ENCODE measurements around the gene TPP2. TPM values are rescaled to one million over a fixed set of nuclear protein-coding genes. Genes with fewer than 3 reads are reported as not detected.

TPP2 gene
- 10 to 100 TPM; 78.0 to 87.1 TPM for total RNA-seq

DNA sequence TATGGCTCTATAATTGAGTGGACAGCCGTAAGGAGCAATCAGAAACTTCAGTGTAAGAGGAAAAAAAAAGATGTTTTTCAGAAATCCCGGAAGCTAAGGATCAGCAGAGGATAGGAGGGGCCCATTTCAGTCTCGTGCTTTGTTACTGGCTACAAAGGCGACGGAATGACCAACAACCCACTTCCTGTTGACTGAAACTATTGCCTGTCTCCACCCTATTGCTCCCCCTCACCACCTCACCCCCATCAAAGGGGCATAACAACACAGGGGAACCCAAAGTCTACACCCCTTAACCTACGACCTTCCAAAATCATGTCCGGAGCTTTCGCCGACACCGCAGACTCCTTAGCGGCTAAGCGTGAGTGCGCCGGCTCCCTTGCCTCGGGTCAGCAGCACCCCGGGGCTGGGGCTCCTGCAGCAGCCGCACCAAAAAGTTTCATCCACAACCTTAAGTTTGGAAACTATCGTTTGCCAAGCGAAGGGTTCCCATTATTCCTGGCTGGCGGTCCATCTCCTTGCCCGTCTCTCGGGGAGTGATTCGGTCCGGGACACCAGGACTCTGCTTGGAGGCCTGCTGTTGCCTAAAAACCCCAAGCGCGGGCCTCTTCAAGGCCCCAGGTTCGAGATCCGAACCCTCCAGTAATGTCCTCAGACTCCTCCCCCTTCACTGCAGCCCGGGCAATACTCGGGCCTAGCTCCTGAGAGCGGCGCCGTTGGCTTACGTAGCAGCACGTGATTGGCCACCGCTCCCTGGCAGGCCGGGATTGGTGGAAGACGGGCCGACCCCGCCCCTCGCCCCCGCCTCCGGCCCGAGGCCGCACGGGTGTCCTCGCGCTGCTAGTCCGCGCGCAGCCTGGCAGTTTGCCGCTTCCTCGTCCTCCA, at the start of gene TPP2:
TPP2 (plus strand) TSS at position 840 of the 882 bp plus-strand sequence. CDS start 53 bp downstream, outside the sequence.
- DNase-seq (peak; percentile 98), ATAC-seq (ENCODE audit: low read depth) (peak; percentile 89)
- POLR2A ChIA-PET, result interaction anchor here (0.7 to 5.6 kb wide), 24 partner anchors 10 to 1922 kb away, joined by 3 to 109 read pairs (median 3); partner anchors contain the start of genes BIVM, ERCC5, POGLUT2 and TEX30
- Mint-ChIP-seq H3K4me3 (peak within 1 kb of the TSS; percentile 94), H3K27me3 (no peaks in the 10 kb centered on the region), H3K9me3 (no peaks in the 10 kb centered on the region), H3K36me3 (peaks cover 12% of the 10 kb centered on the region), H3K4me1 (peaks cover 57% of the 10 kb centered on the region), H3K27ac (peak within 1 kb of the TSS; percentile 98)

DNA sequence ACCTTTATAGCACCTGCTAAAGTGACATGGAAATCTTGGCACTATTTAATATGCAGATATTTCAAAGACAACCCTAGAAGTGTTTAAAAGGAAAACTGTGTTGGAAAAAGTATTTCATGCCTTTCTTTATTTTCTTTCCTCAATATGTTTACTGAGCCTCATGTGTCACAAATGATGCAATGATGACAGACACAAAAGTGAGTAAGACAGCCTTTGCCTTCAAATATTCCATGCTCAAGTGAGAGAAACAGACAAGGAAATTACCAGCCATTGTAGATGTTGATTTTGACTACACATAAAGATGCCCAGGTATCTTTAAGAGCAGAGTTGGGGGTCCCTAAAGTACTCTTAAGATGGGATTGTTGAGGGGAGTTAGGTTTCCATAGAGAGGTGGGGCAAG, 48.0 kb upstream of the TPP2 start:
- Mint-ChIP-seq H3K36me3 (no peaks in the 10 kb centered on the region), H3K4me3 (no peak overlapping the region), H3K9me3 (no peaks in the 10 kb centered on the region), H3K4me1 (no peaks in the 10 kb centered on the region), H3K27me3 (peaks cover 8% of the 10 kb centered on the region), H3K27ac (no peak overlapping the region)
- DNase-seq (no peak), ATAC-seq (ENCODE audit: low read depth) (no peak)
- POLR2A ChIA-PET, result no interaction called here

DNA sequence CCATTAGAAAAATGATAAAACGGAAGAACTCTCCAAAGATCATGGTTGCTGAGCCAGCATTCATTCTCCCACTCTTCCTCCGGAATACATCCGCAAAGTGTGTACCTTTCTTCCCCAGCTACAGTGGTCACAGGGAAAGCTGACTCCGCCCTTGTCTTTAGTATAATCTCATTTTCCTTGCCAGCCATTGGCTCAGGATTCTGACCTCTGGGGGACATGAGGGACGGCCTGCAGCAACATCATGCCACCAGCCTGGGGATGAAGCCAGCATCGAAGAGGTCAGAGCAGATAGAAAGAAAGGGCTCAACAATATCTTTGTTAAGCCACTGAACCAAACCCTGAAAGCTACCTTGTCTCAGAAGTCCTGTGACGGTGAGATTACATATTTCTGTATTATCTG, 46.3 kb upstream of the TPP2 start:
- no peak overlapping the region for H3K27ac Mint-ChIP-seq
- ATAC-seq (ENCODE audit: low read depth) (no peak), DNase-seq (no peak)
- POLR2A ChIA-PET, result no interaction called here
- peaks cover 8% of the 10 kb centered on the region for H3K27me3 Mint-ChIP-seq
- no peaks in the 10 kb centered on the region for H3K4me1 Mint-ChIP-seq
- no peaks in the 10 kb centered on the region for H3K36me3 Mint-ChIP-seq
- H3K4me3 Mint-ChIP-seq, result no peak overlapping the region
- no peaks in the 10 kb centered on the region for H3K9me3 Mint-ChIP-seq

DNA sequence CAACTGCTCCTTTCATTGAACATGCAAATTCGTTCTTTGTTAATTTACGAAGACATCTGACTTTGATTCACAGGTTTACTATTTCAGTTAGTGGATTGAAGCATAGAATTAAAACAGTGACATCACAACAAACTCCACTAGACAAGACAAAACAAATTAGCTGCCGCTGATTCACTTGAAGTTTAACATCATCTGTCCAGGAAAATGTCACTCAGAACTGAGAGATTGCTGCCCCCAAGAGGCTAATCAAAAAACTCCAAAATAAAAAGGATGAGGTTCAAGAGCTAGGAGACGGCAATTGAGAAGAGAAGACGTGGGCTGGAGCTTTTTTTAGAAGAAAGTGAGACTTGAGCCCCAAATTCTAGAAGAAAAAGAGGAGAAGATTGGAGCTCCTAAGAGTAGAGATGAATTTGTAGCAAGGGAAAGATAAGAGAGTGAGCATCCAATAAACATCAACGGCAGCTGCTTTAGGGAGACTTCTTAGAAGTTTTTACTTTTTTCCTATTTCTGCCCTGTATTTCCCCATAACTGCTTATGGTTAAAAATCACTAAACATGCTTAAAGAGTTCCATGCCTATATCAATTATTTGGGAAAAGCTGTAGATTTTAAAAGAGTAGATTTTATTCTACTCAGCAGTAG, 40.8 kb upstream of the TPP2 start:
- Mint-ChIP-seq H3K9me3 (no peaks in the 10 kb centered on the region), H3K36me3 (no peaks in the 10 kb centered on the region), H3K27me3 (peaks cover 3% of the 10 kb centered on the region), H3K4me1 (no peaks in the 10 kb centered on the region), H3K4me3 (no peak overlapping the region), H3K27ac (no peak overlapping the region)
- ATAC-seq (ENCODE audit: low read depth) (peak; percentile 45), DNase-seq (no peak)
- POLR2A ChIA-PET, result no interaction called here

DNA sequence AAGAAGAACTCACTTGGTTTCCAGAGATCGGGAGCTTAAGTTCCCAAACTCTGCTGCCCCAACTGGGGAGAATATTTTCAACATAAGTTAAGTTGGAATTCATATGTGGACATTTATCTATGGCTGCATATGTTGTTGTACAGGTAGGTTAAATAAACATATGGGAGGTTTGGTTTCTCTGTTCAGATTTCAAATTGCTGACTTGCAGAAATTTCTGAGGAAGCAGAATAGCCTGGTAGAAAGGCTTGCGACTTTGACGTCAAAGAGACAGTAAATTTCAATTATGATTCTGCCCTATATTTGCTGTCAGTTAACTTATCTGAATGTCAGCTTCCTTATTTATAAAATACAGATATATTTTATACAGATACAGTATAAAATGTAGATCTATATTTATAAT, 40.0 kb upstream of the TPP2 start:
- Mint-ChIP-seq H3K36me3 (no peaks in the 10 kb centered on the region), H3K27ac (no peak overlapping the region), H3K27me3 (peaks cover 3% of the 10 kb centered on the region), H3K9me3 (no peaks in the 10 kb centered on the region), H3K4me3 (no peak overlapping the region), H3K4me1 (no peaks in the 10 kb centered on the region)
- POLR2A ChIA-PET, result no interaction called here
- ATAC-seq (ENCODE audit: low read depth) (no peak), DNase-seq (no peak)

DNA sequence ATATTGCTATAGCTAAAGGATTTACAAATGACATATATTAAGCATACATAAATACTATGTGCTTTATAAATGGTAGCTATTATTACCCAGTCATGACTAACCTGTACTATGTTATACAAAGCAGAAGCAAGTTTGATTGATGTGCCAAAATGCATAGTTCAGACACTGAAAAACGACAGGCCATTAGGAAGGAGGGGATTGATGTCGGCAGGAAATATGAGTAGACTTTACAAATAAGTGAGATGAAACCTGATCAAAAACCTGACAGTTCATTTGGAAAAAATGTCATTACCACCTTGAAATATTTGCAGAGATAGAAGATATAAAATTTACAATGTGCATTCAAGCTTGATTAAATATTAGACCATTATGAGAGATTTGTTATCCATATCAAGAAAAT, 38.8 kb upstream of the TPP2 start:
- no peaks in the 10 kb centered on the region for H3K4me1 Mint-ChIP-seq
- ATAC-seq (ENCODE audit: low read depth), result no peak
- POLR2A ChIA-PET, result interaction anchor here (0.6 kb wide), 1 partner anchor 82 kb away, joined by 3 read pairs; no protein-coding TSS in a partner anchor
- no peak overlapping the region for H3K4me3 Mint-ChIP-seq
- H3K27me3 Mint-ChIP-seq, result peaks cover 5% of the 10 kb centered on the region
- H3K27ac Mint-ChIP-seq, result no peak overlapping the region
- no peaks in the 10 kb centered on the region for H3K36me3 Mint-ChIP-seq
- DNase-seq, result no peak
- no peaks in the 10 kb centered on the region for H3K9me3 Mint-ChIP-seq

DNA sequence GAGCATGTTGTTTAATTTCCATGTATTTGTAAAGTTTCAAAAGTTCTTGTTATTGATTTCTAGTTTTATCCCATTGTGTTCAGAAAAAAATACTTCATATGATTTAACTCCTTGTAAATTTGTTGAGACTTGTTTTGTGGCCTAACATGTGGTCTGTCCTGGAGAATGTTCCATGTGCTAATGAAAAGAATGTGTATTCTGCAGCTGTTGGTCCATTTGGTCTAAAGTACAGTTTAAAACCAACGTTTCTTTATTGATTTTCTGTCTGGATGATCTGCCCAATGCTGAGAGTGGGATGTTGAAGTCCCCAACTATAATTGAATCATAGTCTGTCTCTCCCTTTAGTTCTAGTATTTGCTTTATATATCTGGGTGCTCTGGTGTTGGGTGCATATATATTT, 34.9 kb upstream of the TPP2 start:
- Mint-ChIP-seq H3K27ac (no peak overlapping the region), H3K9me3 (no peaks in the 10 kb centered on the region), H3K4me3 (no peak overlapping the region), H3K4me1 (no peaks in the 10 kb centered on the region), H3K27me3 (peaks cover 8% of the 10 kb centered on the region), H3K36me3 (no peaks in the 10 kb centered on the region)
- ATAC-seq (ENCODE audit: low read depth) (no peak), DNase-seq (no peak)
- POLR2A ChIA-PET, result no interaction called here

DNA sequence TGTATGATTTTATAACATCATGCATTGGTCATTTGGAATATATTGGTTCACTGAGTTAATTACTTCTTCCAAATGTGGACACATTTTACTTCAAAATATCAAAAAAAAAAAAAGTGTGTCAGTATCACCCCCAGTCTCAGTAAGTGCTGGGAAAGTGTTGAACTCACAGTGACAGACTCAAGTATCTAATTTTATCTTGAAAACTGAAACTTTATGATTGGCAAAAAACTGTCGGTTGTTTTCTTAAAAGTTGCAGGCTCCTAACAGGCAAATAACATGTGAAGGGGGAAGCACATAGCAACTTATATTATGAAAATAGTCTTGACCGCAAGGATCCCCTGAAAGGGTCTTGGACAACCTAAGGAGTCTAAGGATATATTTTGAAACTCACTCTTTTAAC, 33.5 kb upstream of the TPP2 start:
- ATAC-seq (ENCODE audit: low read depth), result no peak
- POLR2A ChIA-PET, result no interaction called here
- H3K27me3 Mint-ChIP-seq, result peaks cover 17% of the 10 kb centered on the region
- no peaks in the 10 kb centered on the region for H3K36me3 Mint-ChIP-seq
- no peak overlapping the region for H3K4me3 Mint-ChIP-seq
- H3K4me1 Mint-ChIP-seq, result no peaks in the 10 kb centered on the region
- no peak overlapping the region for H3K27ac Mint-ChIP-seq
- no peak for DNase-seq
- H3K9me3 Mint-ChIP-seq, result no peaks in the 10 kb centered on the region

DNA sequence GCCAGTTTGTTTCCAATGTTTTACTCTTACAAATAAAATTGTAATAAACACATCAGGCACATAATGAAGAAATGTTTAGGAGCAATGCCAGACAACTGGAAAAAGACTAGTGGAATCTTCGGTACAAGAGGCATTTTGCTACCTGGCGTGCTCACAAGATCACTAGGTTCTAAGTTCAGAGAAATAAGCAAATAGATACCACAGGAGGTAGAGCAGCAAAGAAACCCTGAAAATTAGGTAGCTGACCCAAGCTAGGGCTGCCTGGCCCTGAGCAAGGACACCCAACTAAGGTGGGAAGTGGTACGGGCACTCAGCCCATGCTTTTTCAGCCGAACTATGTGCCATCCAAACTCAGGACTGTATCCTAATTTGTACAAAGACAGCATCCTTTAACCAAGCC, 32.2 kb upstream of the TPP2 start:
- Mint-ChIP-seq H3K4me1 (no peaks in the 10 kb centered on the region), H3K27ac (no peak overlapping the region), H3K27me3 (peaks cover 22% of the 10 kb centered on the region), H3K4me3 (no peak overlapping the region), H3K36me3 (no peaks in the 10 kb centered on the region), H3K9me3 (no peaks in the 10 kb centered on the region)
- POLR2A ChIA-PET, result no interaction called here
- DNase-seq (no peak), ATAC-seq (ENCODE audit: low read depth) (no peak)

DNA sequence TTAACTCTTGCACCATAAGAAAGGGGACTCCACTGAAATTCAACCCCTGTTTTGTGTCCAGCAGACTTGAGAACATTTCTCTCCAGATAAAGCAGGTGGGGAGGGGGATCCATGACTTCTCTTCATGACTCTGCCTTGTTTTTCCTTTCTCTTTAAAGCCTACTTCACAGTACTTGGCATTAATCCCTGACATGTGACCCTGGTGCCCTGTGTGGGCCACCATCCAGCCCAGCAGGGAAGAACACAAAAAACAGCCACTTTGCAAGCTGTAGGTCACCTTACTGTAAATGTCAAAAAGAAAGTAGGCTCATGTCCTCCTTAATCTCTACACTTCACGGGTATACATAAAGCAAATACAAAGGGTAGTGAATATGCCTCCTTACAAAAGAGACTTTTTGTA, 30.3 kb upstream of the TPP2 start:
- POLR2A ChIA-PET, result no interaction called here
- no peaks in the 10 kb centered on the region for H3K36me3 Mint-ChIP-seq
- no peak for DNase-seq
- H3K27me3 Mint-ChIP-seq, result peaks cover 26% of the 10 kb centered on the region
- H3K27ac Mint-ChIP-seq, result no peak overlapping the region
- H3K4me3 Mint-ChIP-seq, result no peak overlapping the region
- ATAC-seq (ENCODE audit: low read depth), result no peak
- no peaks in the 10 kb centered on the region for H3K9me3 Mint-ChIP-seq
- H3K4me1 Mint-ChIP-seq, result no peaks in the 10 kb centered on the region

DNA sequence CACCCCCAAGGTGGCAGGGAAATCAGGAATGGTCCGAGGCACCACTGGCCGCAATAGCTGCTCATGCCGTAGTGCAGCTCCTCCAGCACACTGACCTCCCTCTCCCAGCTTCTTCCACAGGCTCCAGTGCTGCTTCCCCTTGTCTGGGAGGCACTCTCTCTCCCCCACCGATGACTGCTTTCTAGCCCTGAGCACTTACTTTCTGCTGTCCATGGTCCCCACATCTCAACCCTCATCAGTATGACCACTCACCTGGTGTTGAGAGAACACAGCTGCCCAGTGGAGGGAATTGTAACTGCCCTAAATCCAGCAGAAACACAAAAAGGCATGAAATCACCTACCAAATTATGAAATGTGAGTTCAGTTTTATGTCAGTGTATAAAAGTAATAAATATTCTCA, 28.9 kb upstream of the TPP2 start:
- H3K4me3 Mint-ChIP-seq, result no peak overlapping the region
- H3K9me3 Mint-ChIP-seq, result no peaks in the 10 kb centered on the region
- no peaks in the 10 kb centered on the region for H3K4me1 Mint-ChIP-seq
- POLR2A ChIA-PET, result no interaction called here
- DNase-seq (no peak), ATAC-seq (ENCODE audit: low read depth) (no peak)
- no peaks in the 10 kb centered on the region for H3K36me3 Mint-ChIP-seq
- H3K27me3 Mint-ChIP-seq, result peaks cover 34% of the 10 kb centered on the region
- no peak overlapping the region for H3K27ac Mint-ChIP-seq

DNA sequence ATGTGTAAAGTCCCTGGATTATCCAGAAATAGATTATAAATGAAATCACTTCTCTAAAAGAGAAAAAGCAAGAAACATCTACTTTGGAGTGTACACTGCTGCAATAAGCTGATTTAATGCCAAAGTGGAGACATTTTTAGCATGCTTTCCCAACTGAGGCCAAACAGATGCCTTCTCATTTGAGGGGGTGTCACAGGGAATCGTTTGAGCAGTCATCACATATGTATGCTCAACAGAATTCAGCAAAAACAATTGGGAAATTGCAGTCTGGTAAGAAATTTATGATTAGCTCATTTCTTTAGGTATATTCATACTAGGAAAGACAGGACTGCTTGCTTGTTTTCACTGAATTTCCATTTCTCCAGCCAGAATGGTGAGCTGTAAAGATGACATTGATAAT, 27.3 kb upstream of the TPP2 start:
- Mint-ChIP-seq H3K9me3 (no peaks in the 10 kb centered on the region), H3K27me3 (peaks cover 45% of the 10 kb centered on the region), H3K27ac (no peak overlapping the region), H3K36me3 (no peaks in the 10 kb centered on the region), H3K4me1 (no peaks in the 10 kb centered on the region), H3K4me3 (no peak overlapping the region)
- DNase-seq (no peak), ATAC-seq (ENCODE audit: low read depth) (no peak)
- POLR2A ChIA-PET, result no interaction called here

DNA sequence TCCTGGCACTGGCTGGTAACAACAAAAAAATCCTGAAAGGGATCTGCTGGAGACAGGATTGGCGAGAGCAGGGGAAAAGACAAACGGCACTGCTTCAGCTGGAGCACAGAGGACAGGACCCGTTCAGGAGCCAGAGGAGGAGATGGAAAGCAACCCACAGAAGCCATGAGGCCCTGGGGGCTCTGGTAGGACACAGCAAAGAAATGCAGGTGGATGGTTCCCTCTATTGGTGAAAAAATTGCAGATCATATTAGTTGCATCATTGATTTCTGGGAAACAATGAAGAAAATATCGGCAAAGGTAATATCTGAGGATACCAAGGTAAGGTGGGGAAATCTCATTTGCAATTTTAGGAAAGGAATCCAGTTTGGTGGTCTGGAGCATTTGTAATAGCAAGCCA, 25.7 kb upstream of the TPP2 start:
- no peak for DNase-seq
- H3K4me3 Mint-ChIP-seq, result no peak overlapping the region
- no peak overlapping the region for H3K27ac Mint-ChIP-seq
- H3K4me1 Mint-ChIP-seq, result no peaks in the 10 kb centered on the region
- ATAC-seq (ENCODE audit: low read depth), result no peak
- H3K36me3 Mint-ChIP-seq, result no peaks in the 10 kb centered on the region
- POLR2A ChIA-PET, result no interaction called here
- no peaks in the 10 kb centered on the region for H3K9me3 Mint-ChIP-seq
- H3K27me3 Mint-ChIP-seq, result peaks cover 47% of the 10 kb centered on the region

DNA sequence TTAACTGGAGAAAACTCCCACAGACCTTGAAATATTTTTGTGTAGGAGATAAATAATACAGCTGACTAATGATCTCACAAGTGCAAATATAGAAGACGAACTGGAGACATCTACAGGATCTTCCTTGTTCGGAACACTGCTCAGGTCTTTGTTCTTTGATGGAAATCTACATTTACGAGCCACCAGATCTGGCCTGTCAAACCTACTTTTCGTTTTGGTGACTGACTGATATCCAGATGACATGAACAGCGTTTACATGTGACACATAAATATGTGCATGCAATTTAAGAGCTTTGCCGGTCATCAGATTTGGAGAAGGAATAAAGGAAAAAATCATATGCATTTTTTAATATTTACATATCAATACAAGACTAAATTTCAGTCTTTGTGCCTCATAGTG, 24.5 kb upstream of the TPP2 start:
- ATAC-seq (ENCODE audit: low read depth) (no peak), DNase-seq (no peak)
- H3K27ac Mint-ChIP-seq, result no peak overlapping the region
- H3K36me3 Mint-ChIP-seq, result no peaks in the 10 kb centered on the region
- H3K9me3 Mint-ChIP-seq, result no peaks in the 10 kb centered on the region
- no peaks in the 10 kb centered on the region for H3K4me1 Mint-ChIP-seq
- POLR2A ChIA-PET, result no interaction called here
- H3K27me3 Mint-ChIP-seq, result peaks cover 41% of the 10 kb centered on the region
- H3K4me3 Mint-ChIP-seq, result no peak overlapping the region
